CD4-positive, alpha-beta T cell treated with Interferon alpha-2 for 1 hour (primary cell): ENCODE measurements around the gene CEL.

Source experiments
- DNase-seq, 2 donors: peaks; one replicate each; pipeline ENCODE4 v3.0.0-alpha.2; 2020 to 2022

Gene CEL

GRCh38 chr9:133106511-133107244 is 44.9 kb downstream of the CEL start:
- DNase-seq, result no peak

- no peak for DNase-seq
Observed at GRCh38 chr9:133107245-133107722, 45.5 kb downstream of the CEL start.

GRCh38 chr9:133107961-133108793 is 46.4 kb downstream of the CEL start:
- DNase-seq, result no peak

- no peak for DNase-seq
Observed at GRCh38 chr9:133108794-133109641, 47.2 kb downstream of the CEL start.

- no peak for DNase-seq
Observed at GRCh38 chr9:133109931-133110650, 48.3 kb downstream of the CEL start.

GRCh38 chr9:133111808-133112662 is 50.3 kb downstream of the CEL start:
- no peak for DNase-seq

- peak; percentile 67 to 88 for DNase-seq
Observed at GRCh38 chr9:133112663-133113026, 50.9 kb downstream of the CEL start.

GRCh38 chr9:133113163-133113948 is 51.6 kb downstream of the CEL start:
- peak; percentile 42 to 71 for DNase-seq

- DNase-seq, result no peak
Observed at GRCh38 chr9:133113949-133114885, 52.4 kb downstream of the CEL start.

GRCh38 chr9:133114886-133115603 is 53.3 kb downstream of the CEL start:
- peak in 1 of 2 donors; percentile 21 for DNase-seq

GRCh38 chr9:133115604-133116345 is 54.0 kb downstream of the CEL start:
- peak; percentile 34 to 58 for DNase-seq

GRCh38 chr9:133116346-133117231 is 54.8 kb downstream of the CEL start:
- no peak for DNase-seq

GRCh38 chr9:133117271-133118178 is 55.7 kb downstream of the CEL start:
- no peak for DNase-seq

- DNase-seq, result no peak
Observed at GRCh38 chr9:133118179-133118520, 56.4 kb downstream of the CEL start.

- DNase-seq, result no peak
Observed at GRCh38 chr9:133118568-133118967, 56.8 kb downstream of the CEL start.
